Urothelium cell line (cell line): Measurements from ENCODE around the gene TTLL5.

Experiments
- DNase-seq: peaks from one replicate; pipeline ENCODE4 v3.0.0; 2011; ENCODE audit warnings: low spot score, mixed read lengths
- FAIRE-seq: peaks from 2 replicates; lab custom pipeline; 2011; peaks lifted over from hg19 to GRCh38; lab: Jason Lieb, UNC

TTLL5 gene

DNA sequence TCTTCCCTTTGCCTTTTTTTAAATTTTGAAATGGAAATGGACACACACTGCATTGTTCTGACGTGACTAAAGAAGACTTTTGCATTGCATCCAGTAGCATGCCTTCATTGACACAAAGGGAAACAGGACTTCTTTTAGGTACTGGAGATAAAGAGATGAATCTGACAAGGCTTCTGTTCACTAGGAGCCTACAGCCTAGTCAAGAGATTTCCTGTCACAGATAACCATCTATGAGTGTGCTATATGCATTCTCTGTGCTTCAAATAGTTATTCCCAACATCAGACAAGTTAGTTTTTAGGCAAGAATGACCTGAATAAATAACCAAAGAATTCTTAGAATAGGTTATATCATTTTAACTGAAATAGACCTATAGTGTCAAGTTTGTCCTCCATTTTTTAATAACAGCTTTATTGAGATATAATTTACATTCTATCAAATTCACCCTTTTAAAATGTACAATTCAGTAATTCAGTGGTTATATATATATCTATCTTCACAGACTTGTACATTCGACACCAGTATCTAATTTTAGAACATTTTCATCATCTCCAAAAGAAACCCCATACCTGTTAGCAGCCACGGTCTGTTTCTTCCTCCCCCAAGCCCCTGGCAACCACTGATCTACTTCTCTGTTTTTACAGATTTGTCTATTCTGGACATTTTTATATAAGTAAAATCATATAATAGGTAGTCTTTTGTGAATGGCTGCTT is 122.7 kb downstream of the TTLL5 start:
- DNase-seq = no peak
- FAIRE-seq = peak; percentile 59

DNA sequence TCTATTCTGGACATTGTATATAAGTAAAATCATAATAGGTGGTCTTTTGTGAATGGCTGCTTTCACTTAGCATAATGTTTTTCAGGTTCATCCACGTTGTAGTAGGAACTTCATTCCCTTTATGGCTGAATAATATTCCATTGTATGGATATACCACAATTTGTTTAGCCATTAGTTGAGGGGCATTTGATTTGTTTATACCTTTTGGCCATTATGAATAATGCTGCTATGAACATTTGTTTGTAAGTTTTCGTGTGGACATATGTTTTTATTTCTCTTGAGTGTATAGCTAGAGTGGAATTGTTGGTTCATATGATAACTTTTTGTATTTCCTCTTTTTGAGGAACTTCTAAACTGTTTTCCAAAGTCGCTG is 123.3 kb downstream of the TTLL5 start:
- DNase-seq (no peak), FAIRE-seq (no peak)

DNA sequence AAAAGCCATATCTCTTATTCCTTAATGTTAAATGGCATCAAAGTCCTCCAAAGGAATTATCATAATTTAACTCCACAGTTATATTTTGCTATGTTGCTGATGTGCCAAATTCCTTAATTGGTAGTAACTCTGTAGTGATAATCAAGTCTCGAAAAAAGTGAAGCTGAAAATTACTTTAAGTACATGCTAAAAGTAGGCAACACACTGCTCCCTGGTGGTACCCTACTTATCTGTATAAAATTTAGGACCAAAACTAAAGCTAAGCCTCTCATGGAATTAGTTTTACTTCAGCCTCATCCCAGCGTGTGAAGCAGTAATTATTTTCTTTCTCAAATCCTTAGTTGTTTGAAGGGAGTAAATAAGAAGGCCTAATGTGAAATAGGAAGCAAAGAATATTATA is 132.8 kb downstream of the TTLL5 start:
- FAIRE-seq = no peak
- no peak for DNase-seq

DNA sequence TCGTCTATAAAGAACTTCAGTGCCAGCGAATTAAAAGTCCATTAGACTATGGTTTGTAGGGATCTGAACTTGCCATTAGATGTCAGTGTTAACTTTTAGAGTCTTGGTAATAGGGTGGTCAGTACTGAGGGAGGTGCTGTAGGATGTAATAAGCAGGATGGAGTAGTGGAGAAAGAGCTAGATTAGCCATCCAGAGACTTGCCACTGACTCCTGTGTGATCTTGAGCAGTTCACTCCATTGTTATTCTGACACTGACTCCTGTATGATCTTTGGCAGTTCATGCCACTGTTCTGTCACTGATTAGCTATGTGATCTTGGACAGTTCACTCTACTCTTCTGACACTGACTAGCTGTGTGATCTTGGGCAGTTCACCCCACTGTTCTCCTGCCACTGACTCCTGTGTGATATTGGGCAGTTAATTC is 133.6 kb downstream of the TTLL5 start:
- DNase-seq (no peak), FAIRE-seq (peak; percentile 84)

DNA sequence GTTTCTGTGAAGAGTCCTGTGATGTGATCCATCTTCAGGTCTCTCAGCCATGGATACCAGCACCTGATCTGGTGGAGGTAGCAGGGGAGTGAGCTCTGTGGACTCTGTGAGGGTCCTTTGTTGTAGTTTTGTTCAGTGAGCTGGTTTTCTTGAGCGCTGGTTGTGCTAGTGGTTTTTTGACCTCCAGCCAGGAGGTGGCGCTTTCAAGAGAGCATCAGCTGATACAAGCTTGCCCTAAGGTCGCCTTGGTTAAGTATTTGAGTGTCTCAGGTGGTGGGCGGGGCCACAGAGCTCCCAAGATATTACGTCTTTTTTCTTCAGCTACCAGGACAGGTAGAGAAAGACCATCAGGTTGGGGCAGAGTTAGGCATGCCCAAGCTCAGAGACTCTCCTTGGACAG is 139.7 kb downstream of the TTLL5 start:
- no peak for FAIRE-seq
- DNase-seq = no peak

DNA sequence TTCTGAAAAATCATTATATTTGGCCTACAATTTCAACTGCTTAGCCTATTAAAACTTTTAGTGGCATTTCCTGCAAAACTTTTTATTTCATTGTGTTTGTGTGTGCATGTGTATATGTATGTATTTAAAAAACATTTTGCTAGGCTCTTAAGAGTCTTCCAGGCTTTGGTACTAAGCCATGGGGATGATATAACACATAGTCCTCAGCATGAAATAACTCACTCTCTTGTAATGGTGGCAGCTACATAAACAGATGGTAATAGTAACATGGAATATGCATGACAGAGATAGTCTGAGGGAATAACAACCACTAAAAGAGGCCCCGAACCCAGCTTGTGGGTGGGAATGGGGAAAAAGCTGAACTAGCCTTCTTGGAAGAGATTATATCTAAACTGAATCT is 141.4 kb downstream of the TTLL5 start:
- FAIRE-seq (peak; percentile 9), DNase-seq (no peak)

DNA sequence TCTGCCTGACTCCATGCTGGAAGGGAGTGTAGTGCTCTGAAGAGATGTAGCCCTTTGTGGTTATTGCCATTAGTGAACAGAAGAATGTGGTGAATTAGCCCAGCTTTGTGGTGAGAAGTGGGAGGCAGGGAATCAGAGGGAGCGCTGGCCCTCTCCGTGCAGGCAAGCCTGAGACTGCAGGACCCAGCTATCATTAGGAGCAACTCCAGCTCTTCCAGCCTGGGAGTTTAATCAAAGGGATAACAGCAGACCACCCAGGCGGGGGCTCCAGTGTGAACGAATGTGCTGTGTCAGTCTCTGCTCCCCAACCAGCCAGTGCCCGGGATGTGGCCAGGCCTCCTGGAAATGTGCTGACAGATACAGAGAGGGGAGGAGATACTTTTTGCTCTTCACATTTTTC is 142.7 kb downstream of the TTLL5 start:
- FAIRE-seq = no peak
- DNase-seq = no peak

DNA sequence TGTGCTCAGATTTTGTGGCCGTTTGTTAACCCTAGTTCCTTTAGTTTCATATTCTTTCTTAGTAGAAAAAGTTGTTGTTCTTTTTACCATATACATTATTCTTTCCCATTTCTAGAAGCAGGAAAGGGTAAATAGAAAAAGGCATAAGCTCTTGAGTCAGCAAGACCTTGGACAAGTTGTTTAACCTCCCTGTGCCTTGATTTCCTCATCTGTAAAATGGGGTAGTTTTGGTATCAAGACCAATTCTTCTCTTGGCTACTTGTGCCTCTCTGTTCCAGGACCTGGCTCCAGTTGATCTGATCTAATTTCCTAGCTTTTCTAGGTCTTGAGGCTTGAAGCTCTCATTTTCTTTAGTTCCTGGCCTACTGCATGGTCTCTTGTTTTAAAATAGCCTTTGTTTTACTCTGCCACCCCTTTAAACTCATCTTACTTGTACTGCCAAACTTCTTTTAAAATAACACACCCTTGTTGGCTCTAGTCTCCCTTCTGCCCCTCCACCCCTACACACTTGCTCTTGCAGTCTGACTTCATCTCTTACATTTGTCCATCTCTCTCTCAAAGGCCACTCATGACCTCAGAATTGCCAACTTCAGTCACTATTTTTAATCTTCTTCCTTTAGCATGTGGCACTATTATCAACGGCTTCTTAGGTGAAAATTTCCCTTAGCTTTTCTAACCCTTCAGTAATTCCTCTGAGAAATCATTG is 143.7 kb downstream of the TTLL5 start:
- no peak for FAIRE-seq
- no peak for DNase-seq

DNA sequence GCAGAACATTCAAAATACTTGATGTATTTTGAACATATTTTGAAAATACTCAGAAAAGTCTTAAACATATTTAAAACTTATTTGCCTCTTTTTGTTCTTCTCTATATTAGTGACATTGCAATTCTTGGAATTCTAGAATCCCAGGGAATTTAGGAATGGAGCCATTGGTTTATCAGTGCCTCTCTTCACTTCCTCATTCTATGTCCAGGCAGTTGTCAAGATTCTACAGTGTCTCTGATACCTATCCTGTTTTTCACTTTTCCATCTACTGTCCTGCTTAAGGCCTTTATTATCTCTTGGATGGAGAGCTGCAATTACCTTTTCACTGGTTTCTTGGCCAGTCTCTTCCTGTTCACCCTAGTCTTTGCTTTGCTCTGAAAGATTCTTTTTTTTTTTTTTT is 144.6 kb downstream of the TTLL5 start:
- DNase-seq = no peak
- no peak for FAIRE-seq

DNA sequence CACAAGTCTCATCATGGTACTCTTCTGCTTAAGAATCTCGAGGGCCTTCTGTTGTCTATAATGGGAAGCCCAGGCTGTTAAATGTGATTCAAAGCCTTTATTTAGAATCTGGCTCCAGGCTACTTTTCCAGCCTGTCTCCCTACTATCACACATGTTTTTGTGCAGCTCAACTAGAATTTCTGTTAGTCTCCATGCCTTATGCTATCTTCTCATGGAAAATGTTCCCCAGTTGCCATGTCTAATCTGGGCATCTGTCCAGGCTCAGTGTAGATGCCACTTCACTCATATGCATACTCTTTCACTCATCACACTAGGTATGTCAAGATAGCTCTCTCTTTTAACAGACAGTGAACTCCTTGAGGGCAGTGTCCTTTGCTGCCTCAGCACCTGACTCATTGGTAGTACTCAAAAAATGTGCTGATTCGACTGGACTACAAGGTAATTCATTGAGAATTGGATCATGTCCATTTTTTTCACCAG is 145.3 kb downstream of the TTLL5 start:
- FAIRE-seq (peak; percentile 69), DNase-seq (no peak)

DNA sequence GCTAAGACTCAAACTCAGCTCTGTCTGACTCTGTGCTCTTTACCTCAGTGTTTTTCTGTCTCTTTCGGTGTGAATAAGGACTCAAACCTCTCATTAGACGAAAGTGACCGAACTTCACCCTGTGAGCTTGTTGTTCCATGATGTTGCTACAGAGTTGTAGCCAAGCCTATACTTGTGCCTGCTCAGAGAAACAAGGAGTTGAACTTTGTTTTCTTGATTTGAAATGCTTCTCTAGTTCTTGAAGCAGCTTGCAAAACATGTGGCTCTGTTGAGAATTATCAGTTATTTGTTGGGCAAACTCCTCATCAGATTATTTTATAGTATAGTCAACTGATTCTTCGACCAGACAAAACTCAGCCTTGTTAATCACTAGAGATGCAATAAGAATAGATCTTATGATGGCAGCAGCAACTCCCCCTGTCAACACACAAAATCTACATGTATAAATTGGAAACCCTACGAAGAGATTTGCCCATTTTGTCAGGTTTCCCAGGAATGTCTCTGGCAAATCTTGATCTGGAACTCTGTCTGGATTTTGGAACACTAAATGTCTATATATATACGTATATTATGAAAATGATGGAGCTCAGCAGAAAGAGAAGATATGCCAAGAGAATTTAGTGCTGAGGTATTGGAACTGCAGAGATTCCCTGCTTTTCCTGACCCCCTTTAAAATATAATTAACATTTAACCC is 146.8 kb downstream of the TTLL5 start:
- DNase-seq = no peak
- FAIRE-seq = no peak

DNA sequence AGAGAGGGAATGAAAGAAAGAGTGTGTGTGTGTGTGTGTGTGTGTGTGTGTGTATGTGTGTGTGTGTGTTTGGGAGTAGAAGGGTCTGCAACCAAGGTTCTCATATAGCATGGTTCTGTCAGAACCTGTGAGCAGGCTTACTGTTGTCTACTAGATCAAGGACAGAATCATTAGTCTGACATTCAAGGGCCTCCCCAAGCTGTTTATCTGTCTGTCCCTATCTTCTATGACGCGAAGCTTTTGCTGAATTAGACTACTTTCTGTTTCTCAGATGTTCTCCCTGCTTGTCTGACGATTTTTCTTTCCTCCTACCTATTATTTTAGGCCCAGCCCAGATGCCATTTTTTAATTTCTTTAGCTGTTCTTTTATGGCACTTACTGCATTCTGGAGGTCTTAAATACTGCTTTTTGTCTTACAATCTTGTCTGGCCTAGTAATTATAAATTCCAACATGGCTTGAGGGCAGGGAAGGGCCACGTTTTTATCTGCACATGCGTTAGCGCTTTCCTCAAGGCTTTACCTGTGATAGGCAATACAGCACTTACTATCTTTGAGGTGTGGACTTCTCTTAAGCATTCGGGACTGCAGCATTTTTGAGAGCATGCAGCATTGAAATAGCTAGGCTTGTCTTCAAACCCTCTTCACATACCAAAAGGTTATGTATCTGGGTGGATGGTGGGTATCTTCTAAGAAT is 150.2 kb downstream of the TTLL5 start:
- no peak for DNase-seq
- no peak for FAIRE-seq

DNA sequence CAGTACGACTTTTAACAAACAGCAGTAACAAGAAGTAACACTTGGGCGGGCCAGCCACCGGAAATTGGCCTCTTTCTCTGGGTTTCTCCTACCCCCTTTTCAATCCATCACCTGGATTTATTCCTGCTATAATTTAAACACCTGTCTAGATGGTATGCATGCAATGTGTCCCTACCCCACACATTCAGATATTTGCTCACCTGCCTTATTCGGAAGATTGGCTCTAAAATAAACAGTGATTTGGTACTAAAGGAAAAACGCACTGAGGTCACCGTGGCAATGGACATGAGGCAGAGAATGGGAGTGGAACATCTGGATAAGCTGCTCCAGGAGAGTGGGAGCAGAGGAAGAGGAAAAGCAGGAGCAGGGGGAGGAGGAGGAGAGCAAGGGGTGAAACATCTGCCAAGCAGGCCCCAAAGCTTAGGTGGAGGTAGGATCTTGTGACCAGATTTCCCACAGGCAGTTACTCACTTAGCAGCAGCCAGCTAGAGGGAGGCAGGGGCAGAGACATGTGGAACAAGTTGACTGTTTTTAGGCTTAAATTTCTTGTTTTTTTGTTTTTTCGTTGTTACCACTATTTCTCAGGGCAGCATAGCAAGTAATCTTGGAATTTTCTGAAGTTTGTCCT is 150.9 kb downstream of the TTLL5 start:
- FAIRE-seq = no peak
- DNase-seq = no peak

DNA sequence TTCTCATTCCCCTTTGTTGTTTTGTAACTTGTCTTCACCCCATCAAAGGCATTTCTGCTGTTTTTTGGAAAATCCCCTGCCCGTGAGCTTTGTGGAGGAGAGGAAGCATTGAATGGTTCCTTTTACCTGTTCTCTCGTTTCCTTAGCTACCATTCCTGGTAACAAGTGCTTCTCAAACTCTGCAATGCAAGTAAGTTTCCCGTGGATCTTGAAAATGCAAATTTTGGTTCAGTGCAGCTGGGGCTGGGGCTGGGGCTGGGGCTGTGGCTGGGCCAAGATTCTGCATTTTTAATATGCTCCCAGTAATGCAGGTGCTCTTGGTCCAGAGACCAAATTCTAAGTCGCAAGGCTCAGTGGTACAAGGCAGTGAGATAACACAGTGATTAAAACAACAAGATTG is 151.6 kb downstream of the TTLL5 start:
- DNase-seq (no peak), FAIRE-seq (no peak)

DNA sequence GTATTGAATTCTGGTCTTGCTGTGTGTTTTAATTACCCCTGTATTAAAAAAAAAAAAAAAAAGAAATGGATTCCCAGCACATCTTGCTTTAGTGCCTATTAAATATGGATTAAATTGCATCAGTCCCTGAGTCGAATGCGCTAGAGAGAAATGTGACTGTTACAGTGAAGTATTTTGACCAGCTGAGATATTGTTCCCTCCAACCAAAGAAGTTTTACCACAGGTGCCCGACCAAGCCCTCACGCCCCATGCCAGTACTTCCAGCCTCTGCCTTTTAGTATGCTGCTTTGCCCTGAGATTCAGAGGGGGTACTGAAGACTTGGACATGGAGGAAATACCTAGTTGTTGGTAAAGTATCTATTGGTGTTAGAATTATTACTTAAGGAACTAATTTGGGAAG is 159.7 kb downstream of the TTLL5 start:
- FAIRE-seq (no peak), DNase-seq (no peak)

DNA sequence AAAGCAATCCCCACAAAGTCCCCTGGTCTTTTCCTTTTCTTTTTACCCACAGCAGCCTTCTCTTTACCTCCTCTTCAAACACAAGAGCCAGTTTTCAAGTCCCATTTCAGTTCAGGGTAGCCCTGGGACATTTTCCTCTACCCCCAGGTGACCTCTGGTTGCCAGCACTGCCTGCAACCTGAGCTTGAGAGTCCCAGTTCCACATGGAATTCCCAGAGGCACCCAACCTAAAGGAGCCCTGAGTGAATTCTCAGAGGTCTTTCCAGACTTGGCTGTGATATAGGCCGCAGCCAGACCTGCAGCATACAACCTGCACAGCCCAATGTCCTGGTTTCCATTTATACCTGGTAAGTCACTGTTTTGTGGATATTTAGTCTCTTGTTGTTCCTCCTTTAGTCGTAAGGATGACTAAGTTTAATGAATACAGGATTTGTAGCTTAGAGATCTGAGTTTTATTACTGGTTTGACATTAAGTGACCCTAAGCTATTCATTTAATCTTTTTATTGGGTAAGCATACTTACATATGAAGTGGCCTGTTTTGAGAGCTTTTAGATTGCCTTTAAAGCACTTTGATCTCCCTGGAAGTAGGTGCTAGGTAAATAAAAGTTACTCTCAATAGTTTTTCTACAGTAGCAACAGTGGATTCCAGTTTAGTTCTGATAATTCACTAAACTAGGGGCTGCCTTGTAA is 160.9 kb downstream of the TTLL5 start:
- DNase-seq = no peak
- no peak for FAIRE-seq

DNA sequence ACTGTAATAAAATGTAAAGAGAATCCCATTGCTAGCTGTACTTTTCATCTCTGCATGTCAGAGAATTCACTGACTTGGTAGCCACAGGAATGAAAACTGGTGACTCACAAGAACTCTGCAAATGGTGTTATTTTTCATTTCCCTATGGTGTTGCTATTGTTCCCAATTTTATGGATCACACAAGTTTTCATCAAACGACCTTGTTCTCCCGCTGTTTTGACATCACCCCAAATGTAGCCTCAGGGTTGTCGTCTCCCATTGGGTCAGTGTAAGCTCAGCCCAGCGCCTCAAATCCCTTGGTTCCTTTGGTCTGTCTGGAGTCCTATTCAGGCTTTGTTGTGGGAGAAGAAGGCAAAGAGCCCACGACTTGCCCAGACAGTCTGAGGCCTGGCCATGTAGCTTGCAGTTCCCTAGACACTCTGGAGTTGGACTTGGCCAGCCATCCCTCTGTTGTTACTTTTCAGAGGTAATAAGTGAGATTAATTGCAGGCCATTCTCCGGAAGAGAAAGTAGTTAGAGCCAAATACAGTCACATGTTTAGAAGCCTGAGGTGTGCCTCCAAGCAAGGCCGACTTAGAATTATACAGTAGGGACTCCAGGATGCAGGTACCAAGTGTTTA is 161.6 kb downstream of the TTLL5 start:
- FAIRE-seq (no peak), DNase-seq (peak; percentile 54)

DNA sequence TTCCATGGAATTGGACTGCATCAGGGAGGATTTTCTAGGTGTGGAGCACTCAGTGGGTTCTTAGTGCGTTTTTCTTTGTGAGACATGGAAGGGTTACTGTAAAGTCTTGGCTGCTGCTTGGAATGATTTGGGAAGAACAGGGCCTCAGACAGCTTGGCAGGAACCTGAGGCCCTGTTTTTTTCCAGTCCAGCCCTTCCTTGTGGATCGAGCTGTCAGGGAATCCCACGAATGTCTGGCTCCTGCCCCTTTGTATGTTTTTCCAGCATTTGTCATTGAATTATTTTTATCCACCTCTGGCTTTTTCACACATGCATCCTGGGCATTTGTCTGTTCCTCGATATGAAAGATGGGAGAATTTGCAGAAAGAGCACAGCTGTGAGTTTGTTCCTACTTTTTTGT is 162.3 kb downstream of the TTLL5 start:
- DNase-seq = no peak
- FAIRE-seq = no peak

DNA sequence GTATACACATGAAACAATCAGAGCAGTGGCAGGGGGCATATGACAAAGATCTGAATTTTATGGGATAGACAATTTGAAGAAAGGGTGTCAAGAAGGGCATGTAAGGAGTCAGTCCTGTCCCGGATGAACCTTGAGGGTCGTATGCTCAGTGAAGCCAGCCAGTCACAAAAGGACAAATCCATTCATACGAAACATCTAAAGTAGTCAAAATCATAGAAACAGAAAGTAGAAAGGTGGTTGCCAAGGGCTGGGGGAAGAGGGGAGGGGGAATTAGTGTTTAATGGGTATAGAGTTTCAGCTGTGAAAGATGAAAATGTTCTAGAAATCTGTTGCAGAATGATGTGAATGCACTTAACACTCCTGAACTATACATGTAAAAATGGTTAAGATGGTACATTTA is 163.3 kb downstream of the TTLL5 start:
- FAIRE-seq (no peak), DNase-seq (no peak)

DNA sequence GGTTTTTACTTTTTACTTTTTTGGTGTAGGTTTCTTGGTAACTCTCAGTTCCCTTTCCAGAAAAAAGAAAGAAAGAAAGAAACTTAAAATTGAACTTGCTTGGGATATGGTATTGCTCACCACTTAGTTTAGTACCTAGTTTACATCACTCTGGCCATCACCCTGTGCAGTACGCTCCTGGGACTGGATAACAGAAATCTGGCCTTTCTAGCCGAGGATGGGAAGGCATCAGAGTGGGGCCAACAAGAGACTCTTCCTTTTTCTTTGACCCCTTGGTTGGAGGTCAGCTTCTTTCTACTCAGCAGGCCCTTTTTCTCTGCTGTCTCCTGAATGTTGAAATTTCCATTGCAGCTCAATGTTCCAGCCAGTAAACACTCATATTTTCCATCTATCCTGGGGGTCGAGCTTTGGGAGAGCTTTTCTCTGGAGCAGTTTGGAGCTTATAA is 164.1 kb downstream of the TTLL5 start:
- FAIRE-seq (no peak), DNase-seq (no peak)
